C1 segment of cervical spinal cord (tissue), 14 donors: Measurements from ENCODE around the gene SEPTIN12.

ENCODE experiments used
- DNase-seq, 14 donors: peaks; one replicate each; lab custom pipeline; 2025; lab: John Stamatoyannopoulos, UW

Gene SEPTIN12

GRCh38 chr16:4802659-4803287 lies 14.6 kb upstream of the SEPTIN12 start:
- DNase-seq: peak; percentile 70 to 100 (median 98)

- DNase-seq: peak in 10 of 14 donors; percentile 20 to 80 (median 59)
Observed at GRCh38 chr16:4801962-4802658, 14.0 kb upstream of the SEPTIN12 start, which contains the start of gene ROGDI. TSS of gene ROGDI (minus strand) at chr16:4802633. CDS start at chr16:4802571, 62 bp downstream.

GRCh38 chr16:4801051-4801961 lies 13.2 kb upstream of the SEPTIN12 start:
- DNase-seq: peak in 3 of 14 donors; percentile 42 to 56 (median 44)

GRCh38 chr16:4800290-4801041 lies 12.3 kb upstream of the SEPTIN12 start:
- peak in 13 of 14 donors; percentile 49 to 88 (median 63) for DNase-seq

- DNase-seq: no peak
Observed at GRCh38 chr16:4799171-4799855, 11.2 kb upstream of the SEPTIN12 start.

- no peak for DNase-seq
Observed at GRCh38 chr16:4798456-4798855, 10.3 kb upstream of the SEPTIN12 start.

- no peak for DNase-seq
Observed at GRCh38 chr16:4797805-4798252, 9.7 kb upstream of the SEPTIN12 start.

- DNase-seq: peak in 2 of 14 donors; percentile 17
Observed at GRCh38 chr16:4796982-4797804, 9.0 kb upstream of the SEPTIN12 start.

GRCh38 chr16:4795828-4796572 lies 7.9 kb upstream of the SEPTIN12 start:
- no peak for DNase-seq

- DNase-seq: peak in 1 of 14 donors; percentile 38
Observed at GRCh38 chr16:4795181-4795827, 7.2 kb upstream of the SEPTIN12 start, which contains the start of gene SMIM22. TSS of gene SMIM22 (plus strand) at chr16:4795369. CDS start at chr16:4795735, 366 bp downstream.

- DNase-seq: no peak
Observed at GRCh38 chr16:4792951-4793513, 4.9 kb upstream of the SEPTIN12 start.

- DNase-seq: no peak
Observed at GRCh38 chr16:4790871-4791270, 2.7 kb upstream of the SEPTIN12 start.

GRCh38 chr16:4790261-4790660 lies 2.1 kb upstream of the SEPTIN12 start:
- no peak for DNase-seq

- DNase-seq: no peak
Observed at GRCh38 chr16:4788910-4789309, 765 bp upstream of the SEPTIN12 start.

- DNase-seq: no peak
Observed at GRCh38 chr16:4788489-4788889, 344 bp upstream of the SEPTIN12 start.

GRCh38 chr16:4787068-4787467 lies 1.1 kb downstream of the SEPTIN12 start:
- DNase-seq: no peak

GRCh38 chr16:4785758-4786433 lies 2.2 kb downstream of the SEPTIN12 start:
- DNase-seq: no peak
